Hematopoietic multipotent progenitor cell treated with erythropoietin and hydrocortisone succinate and interleukin-3 and kit ligand, for 17 days (in vitro differentiated cells): ENCODE measurements around the gene LAYN.
A peak's percentile ranks its signal among the peaks of the same experiment; 100 is the strongest.

Experiments used
- DNase-seq: peaks from one replicate; pipeline ENCODE4 v3.0.0-alpha.2; 2015; ENCODE audit warnings: low spot score

LAYN gene

DNA sequence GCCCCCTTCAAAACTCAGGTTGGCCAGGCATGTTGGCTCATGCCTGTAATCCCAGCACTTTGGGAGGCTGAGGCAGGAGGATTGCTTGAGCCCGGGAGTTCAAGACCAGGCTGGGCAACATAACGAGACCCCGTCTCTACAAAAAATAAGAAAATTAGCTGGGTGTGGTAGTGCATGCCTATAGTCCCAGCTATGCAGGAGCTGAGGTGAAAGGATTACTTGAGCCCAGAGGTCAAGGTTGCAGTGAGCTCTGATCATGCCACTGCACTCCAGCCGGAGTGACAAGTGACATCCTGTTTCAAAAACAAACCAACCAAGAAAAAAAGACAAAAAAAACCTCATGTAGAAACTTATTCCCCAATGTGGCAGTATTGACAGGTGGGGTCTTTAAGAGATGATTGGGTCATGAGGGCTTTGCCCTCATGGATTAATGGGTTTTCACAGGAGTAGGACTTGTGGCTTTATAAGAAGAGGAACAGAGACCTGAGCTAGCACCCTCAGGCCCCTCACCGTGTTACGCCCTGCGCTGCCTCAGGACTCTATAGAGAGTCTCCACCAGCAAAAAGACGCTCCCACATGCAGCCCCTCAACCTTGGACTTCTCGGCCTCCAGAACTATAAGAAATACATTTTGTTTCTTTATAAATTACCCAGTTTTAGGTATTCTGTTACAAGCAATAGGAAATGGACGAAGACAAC lies 22.3 kb downstream of the LAYN start:
- no peak for DNase-seq

- peak; percentile 81 for DNase-seq
Observed at GRCh38 chr11:111565114-111565720, 24.7 kb downstream of the LAYN start.

GRCh38 chr11:111566324-111566723 lies 25.8 kb downstream of the LAYN start:
- DNase-seq = no peak

- DNase-seq = no peak
Observed at GRCh38 chr11:111569476-111569875, 29.0 kb downstream of the LAYN start.

DNA sequence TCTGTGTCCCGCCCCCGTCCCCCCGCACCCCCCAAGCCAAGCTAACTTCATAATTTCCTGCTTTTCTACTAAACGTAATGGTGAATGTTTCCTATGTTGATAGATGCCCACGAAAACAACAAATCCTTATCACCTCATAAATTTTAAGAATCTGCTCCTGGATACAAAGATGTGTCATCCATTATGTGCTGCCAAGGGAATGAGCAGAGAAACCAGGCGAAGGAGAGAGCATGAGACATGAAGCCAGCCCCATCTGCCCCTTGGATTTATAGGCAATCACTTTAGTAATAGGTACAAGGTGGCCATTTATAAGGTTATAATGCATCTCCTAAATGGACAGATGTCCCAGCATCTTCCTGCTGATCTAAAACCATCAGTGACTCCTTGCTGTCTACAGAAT lies 30.3 kb downstream of the LAYN start:
- DNase-seq = no peak

- DNase-seq = no peak
Observed at GRCh38 chr11:111571829-111572501, 31.4 kb downstream of the LAYN start.

DNA sequence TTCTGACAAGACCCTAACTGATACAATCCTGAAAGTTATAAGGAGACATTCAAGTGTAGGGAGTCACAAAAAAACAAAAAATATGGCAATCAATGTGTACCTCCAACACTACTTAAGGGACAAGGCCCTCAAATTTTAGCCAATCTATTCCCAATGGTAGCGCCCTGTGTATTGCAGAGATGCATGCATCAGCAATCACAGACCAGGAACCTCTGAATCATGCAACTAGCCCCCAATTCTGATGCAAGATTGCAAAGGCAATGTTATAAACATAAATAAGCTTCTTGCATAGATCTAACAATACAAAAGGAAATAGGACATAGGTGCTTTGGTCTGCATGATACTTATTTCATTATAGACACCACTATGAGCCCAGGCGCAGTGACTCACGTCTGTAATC lies 32.1 kb downstream of the LAYN start:
- DNase-seq = no peak

DNA sequence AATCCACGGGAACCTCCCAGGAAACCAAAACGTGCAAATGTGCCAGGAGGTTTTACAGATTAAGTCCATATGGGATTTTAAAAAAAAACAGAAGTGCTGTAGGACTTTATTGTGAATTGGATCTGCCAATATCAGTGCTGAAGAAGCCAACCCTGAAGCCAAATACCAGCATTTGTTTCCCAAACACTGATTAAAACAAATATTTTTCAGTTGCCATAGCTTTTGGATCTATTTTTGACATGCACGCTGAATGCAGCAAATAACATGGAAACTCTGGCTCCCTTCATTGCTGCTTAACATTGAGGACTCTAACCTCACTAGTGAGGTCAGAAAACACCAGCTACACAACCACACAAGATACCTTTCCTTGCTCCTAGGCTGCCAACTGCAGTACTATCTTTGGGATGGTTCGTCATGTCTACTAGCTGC lies 33.3 kb downstream of the LAYN start:
- DNase-seq = no peak

DNA sequence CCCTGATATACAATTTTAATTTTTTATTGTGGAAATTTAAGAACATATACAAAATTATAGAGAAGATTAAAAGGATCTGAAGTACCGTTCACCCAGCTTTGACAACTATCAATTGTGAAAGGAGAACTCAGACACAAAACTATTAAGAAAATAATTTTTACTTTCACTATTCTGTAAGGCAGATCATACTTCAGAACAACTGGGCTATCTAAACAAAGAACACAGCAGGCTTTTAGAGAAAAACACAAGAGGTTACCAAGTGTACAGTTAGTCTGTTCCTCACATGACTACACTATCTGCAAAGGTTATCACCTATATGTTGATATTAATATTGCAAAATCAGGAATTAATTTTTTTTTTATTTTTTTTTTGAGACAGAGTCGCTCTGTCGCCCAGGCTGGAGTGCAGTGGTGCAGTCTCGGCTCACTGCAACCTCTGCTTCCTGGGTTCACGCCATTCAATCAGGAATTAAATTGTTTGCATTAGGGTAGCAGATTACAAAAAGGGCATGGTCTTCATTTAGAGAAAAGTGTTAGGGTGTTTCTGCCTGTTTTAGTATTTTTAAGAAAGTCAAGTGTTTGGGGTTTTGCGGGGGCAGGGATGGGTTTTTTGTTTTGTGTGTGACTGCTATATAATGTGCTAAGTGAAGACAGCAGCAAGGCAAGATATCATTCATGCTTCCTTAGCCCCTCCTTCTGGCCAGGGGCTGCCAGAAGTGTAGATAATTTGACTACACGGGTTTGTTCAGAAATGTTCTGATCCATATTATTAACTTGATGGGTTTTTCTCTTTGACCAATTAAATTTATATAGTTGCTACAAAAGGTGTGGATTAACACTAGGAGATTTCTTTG lies 34.1 kb downstream of the LAYN start:
- DNase-seq = no peak

DNA sequence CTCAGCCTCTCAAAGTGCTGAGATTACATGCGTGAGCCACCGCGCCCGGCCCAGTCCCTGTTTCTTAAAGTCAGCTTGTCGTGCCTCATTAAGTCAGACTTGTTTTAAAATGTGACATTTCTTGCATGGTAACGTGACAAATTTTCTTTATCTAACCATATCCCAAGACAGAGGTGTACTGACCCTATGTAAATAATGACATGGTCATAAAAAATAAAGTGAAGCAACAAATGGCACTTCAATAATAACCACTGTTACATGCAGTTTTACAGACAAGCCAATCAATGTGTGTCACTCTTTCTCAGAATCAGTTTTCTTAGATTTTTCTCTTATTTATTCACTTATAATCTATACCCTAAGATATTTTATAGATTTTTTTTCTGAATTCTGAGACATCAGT lies 35.2 kb downstream of the LAYN start:
- no peak for DNase-seq

DNA sequence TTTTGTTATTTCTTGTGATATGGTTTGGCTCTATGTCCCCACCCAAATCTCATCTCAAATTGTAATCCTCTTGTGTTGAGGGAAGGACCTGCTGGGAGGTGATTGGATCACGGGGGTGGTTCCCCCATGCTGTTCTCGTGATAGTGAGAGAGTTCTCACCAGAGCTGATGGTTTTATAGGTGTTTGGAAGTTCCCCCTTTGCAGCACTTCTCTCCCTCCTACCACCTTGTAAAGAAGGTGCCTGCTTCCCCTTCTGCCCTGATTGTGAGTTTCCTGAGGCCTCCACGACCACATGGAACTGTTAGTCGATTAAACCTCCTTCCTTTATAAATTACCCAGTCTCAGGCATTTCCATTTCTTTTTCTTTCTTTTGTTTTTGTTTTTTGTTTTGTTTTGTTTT lies 37.3 kb downstream of the LAYN start:
- no peak for DNase-seq

- no peak for DNase-seq
Observed at GRCh38 chr11:111581341-111581740, 40.8 kb downstream of the LAYN start.

DNA sequence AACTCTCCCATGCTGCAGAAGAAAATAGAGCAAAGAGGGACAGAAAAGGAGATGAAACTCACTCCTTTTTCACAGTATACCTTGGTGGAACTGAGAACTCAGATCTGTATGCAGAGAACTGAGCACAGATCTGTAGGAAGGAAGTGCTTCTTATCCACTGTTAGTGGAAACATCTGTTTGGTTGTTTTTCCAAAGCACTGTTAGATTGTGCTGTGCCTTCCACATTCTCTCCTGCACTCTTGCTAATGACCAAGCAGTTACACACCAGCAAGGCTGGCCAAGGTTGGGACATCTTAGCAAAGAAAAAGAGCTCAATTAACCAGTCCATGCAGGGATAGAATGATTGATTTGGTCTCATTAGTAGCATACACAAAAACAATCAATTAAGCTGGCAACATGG lies 41.6 kb downstream of the LAYN start:
- DNase-seq = no peak

GRCh38 chr11:111582881-111583280 lies 42.4 kb downstream of the LAYN start:
- DNase-seq = no peak

DNA sequence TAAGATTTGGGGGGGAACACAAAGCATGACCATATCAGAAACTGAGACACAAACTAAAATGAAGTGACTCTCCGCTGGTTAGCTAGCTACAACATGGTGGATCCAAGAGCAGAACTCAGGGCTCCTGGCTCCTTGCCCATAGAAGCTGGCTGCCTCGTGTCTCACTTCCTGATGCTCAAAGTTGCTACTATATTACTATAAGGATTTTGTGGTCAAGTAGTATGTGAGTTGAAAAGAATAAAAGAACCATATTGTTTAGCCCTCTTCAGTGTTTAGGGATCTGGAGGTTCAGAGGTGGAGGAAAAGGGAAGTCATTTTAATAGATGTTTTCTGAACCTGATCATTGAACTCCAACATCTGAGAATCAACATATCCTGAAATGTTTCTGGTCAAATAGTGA lies 44.9 kb downstream of the LAYN start:
- no peak for DNase-seq

DNA sequence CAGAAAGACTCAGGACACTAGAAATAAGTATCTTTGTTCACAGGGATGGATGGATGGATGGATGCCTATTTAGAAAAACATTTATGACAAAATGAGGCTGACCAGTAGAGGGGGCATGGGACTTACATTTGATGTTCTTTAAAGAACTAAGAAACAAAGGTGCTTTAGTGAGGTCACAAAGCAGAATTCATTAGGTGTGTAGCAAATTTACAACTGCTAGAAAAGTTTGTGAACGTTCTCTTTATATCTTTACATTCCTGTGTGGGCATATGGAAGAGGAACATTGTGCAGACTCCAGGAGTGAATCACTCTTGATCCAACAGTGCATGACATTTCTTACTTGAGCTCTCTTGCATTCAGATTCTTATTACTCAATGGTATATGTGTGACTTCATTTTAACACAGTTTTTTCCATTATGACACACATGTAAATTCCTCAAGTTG lies 45.9 kb downstream of the LAYN start:
- peak; percentile 62 for DNase-seq

DNA sequence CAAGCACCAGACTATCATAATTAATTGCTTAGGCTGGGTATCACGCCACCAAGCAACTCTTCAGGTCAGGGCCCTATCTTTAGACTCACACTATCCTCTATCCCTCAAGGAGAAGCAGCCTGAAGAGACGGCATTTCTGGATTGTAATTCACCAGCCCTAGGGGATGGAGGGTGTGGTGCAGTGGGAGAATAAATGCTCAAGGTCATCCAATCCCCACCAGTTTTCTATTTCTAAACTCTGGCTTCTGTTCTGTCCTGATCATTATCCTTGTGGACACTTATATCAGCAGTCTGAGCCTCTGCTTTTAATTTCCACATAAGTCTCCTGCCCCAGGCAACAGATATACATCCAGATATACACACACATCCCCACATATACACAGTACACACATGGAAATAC lies 48.6 kb downstream of the LAYN start:
- DNase-seq = no peak

GRCh38 chr11:111589886-111590499 lies 49.5 kb downstream of the LAYN start:
- DNase-seq = no peak

DNA sequence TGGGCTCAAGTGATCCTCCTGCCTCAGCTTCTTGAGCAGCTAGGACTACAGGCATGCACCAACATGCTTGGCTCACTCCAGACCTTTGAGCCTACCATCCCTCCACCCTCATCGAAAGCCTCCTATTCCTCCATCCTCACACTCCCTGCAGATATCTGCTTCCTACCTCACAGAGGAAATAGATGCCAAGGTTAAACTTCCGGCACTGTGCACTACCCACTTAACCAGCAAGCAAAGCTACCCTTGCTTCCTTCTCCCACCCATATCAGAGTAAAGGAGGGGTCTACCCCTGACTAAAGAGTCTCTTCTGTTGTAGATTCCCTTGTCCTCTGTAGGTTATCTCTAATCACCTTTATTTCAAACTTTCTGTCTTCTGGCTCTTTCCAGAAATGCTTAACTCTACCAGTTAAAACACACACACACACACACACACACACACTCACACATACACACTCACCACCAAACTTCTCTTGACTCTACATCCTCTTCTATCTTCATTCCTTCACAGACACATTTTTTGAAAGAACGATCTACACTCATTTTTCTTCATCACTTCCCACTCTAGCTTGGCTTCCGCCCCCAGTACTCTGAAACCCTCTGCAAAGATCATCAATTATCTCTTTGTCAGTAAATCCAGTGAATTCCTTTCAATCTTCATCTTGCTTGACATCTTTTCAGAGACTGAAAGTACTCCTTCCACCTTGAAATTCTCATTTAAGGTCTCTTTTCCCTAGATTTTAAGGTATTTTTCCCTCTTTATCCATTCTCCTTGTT lies 50.9 kb downstream of the LAYN start:
- no peak for DNase-seq

GRCh38 chr11:111592491-111592890 lies 52.0 kb downstream of the LAYN start:
- DNase-seq = no peak

- DNase-seq = no peak
Observed at GRCh38 chr11:111596319-111596718, 55.8 kb downstream of the LAYN start.
